Right cardiac atrium (tissue), 5 donors: ENCODE data around the gene RPS18. TPM values are rescaled to one million over a fixed set of nuclear protein-coding genes. Genes with fewer than 3 reads are reported as not detected.

ENCODE experiments used
- ATAC-seq, 2 donors: fragments of 200-7000 bp; cut with Tn5 transposase; one replicate each; pipeline versions ENCODE4 v1.8.0 to v1.9.1; 2020; ENCODE audit warnings: moderate library complexity in 2 of 2, mild to moderate bottlenecking in 1 of 2
- DNase-seq, 3 donors: peaks; one replicate each; pipeline ENCODE4 v3.0.0-alpha.2; 2020
- H3K27ac ChIP-seq: one replicate; pipeline ENCODE4 v1.5.1; 2013; ENCODE audit warnings: mild to moderate bottlenecking, low read length, control low read depth, moderate library complexity
- H3K27me3 ChIP-seq: one replicate; pipeline ENCODE4 v1.6.1; 2013; ENCODE audit not compliant: control insufficient read depth, insufficient read depth
- H3K4me1 ChIP-seq: one replicate; pipeline ENCODE4 v1.6.1; 2013; ENCODE audit warnings: low read length; ENCODE audit not compliant: control insufficient read depth, insufficient read depth
- H3K4me3 ChIP-seq: one replicate; pipeline ENCODE4 v1.5.1; 2013; ENCODE audit warnings: low read length, control low read depth
- H3K9me3 ChIP-seq: one replicate; pipeline ENCODE4 v1.6.1; 2013; ENCODE audit warnings: low read length; ENCODE audit not compliant: control insufficient read depth
- WGBS: extraction: QIAGEN DNeasy Blood & Tissue Kit; methylation state at CpG from one replicate; pipeline ENCODE4 v1.1.7; 2013; 5-methylcytosine and 5-hydroxymethylcytosine counted together
- intact Hi-C, 4 donors: fragments of 100-400 bp; cut with DNase I; formaldehyde crosslinking; loops; one replicate each; pipeline versions ENCODE4 v1.11.0 to v1.14.0; 2022 to 2023
- polyA plus RNA-seq: library from polyadenylated mRNA; stranded (reverse); fragments of 200-250 nt; gene quantifications from one replicate; pipeline ENCODE4 v1.2.3, GENCODE V29; 2013
- total RNA-seq, 4 donors: library from RNA; stranded (reverse); fragmentation: NEBNext Ultra II Directional; extraction: Animal tissue kit (Norgen Biotek cat#: 25700); gene quantifications; one replicate each; pipeline ENCODE4 v1.2.1, GENCODE V29; 2021
- donor health status: healthy with polysubstance abuse.
- donor health status: DM: no; HTN: yes; CAD: no.
- donor health status: DM: no; HTN: no; CAD: no.
- donor health status: DM: no; HTN: yes; CAD: no; lungs with severe emphysema.
- donor health status: DM: yes; HTN: yes; CAD: no.

Gene RPS18
- total and polyA plus RNA-seq, 5 donors = 1,042 to 1,903 (median 1,207) TPM

GRCh38 chr6:33292996-33293682 is 21.3 kb downstream of the RPS18 start:
- intact Hi-C loops = no loop called here
- 81% methylated on average over 16 of the region's 16 CpGs for WGBS
- DNase-seq (no peak), ATAC-seq (no peak)
- Histone ChIP-seq H3K9me3 (no peaks in the 10 kb centered on the region), H3K27ac (no peak overlapping the region), H3K27me3 (no peaks in the 10 kb centered on the region), H3K4me3 (no peak overlapping the region), H3K4me1 (peaks cover 7% of the 10 kb centered on the region)

DNA sequence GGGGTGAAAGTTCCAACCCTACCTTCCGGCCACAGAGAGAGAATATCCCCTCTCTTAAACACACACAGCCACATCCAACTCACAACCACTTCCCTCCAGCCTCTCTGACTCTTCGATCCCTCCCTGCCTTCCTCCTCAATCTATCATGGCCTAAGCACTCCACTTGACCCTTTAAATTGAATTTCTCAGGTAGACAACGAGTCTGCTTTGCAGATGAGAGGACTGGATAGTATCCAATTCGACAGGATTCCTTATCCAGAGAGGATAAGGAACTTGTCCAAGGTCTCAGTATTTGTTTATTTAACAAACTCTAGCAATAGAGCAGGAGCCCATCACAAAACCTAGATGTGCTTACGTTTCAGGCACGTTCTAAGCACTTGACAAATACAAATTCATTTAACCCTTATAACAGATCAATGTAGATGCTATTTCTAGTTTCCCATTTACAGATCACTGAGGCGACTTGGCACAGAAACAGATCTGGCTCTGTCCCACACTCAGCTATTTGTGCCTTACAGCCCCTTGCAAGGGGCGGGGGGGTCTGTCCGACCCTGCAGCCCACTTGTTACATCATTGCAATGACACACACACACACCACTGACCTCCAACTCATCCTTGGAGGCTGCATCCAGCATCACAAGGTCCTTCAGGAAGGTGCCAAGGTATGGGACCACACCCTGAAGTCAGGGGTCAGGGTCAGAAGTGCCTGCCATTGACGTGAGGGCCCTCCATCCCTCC is 22.4 kb downstream of the RPS18 start:
- DNase-seq (no peak), ATAC-seq (no peak)
- 58% methylated on average over 10 of the region's 10 CpGs for WGBS
- Histone ChIP-seq H3K9me3 (no peaks in the 10 kb centered on the region), H3K4me1 (peaks cover 2% of the 10 kb centered on the region), H3K27me3 (no peaks in the 10 kb centered on the region), H3K4me3 (no peak overlapping the region), H3K27ac (no peak overlapping the region)
- intact Hi-C loops = no loop called here

GRCh38 chr6:33295621-33296369 is 23.9 kb downstream of the RPS18 start:
- Histone ChIP-seq H3K27ac (no peak overlapping the region), H3K4me1 (no peaks in the 10 kb centered on the region), H3K4me3 (no peak overlapping the region), H3K9me3 (no peaks in the 10 kb centered on the region), H3K27me3 (no peaks in the 10 kb centered on the region)
- intact Hi-C loops = no loop called here
- WGBS = 82% methylated on average over 15 of the region's 15 CpGs
- no peak for ATAC-seq
- peak in 1 of 3 donors; percentile 66 for DNase-seq

- no peaks in the 10 kb centered on the region for H3K27me3 ChIP-seq
- H3K27ac ChIP-seq = peak overlapping the region; percentile 62
- DNase-seq (peak in 1 of 3 donors; percentile 63), ATAC-seq (no peak)
- WGBS = 66% methylated on average over 12 of the region's 12 CpGs
- H3K4me1 ChIP-seq = no peaks in the 10 kb centered on the region
- no peaks in the 10 kb centered on the region for H3K9me3 ChIP-seq
- intact Hi-C loops = no loop called here
- H3K4me3 ChIP-seq = peak overlapping the region; percentile 68
These were observed 25.0 kb downstream of the RPS18 start for GRCh38 chr6:33296797-33297405.

- Histone ChIP-seq H3K27me3 (no peaks in the 10 kb centered on the region), H3K4me1 (no peaks in the 10 kb centered on the region), H3K9me3 (no peaks in the 10 kb centered on the region), H3K27ac (peak overlapping the region; percentile 62), H3K4me3 (peak overlapping the region; percentile 68)
- ATAC-seq (peak; percentile 0 to 1), DNase-seq (peak; percentile 44 to 76 (median 74))
- 13% methylated on average over 16 of the region's 16 CpGs for WGBS
- intact Hi-C loops = no loop called here
These were observed 25.6 kb downstream of the RPS18 start for GRCh38 chr6:33297406-33297955.

DNA sequence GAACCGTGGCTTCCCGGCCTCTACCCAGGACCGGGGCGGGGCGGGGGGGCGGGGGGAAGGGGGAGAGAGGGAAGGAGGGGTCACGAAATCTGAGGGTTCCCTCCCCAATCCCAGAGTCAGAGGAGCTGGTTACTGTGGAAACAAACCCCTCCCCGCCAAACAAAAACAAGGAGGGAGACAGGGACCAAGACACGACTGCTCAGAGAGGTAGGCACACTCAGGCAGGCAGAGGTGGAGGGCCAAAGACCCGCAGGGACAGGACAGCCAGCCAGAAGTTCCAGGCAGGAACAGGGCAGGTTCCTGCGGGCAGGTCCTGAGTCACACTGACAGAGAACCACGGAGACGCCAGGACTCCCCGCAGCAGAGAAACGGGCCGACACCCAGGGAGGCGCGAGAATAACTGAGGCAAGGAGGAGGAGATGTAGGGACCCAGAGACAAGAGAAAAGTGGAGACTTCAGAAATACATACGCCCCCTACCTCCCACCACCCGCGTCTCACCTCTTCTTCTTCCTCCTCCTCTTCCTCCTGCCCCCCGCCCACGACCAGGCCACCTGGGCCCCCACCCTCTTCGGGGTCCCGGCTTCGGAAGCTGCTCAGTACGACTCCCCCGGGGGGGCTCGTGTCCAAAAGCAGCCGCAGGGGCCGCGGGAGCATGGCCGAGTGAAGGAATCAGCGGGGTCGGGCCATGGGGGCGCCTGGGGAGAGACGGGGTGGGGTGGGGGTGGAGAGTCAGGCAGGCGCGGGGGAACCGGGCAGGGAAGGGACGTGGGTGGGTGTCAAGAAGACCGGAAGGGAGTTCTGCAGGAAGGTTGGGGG is 26.3 kb downstream of the RPS18 start:
- peak; percentile 59 to 62 for ATAC-seq
- Histone ChIP-seq H3K9me3 (no peaks in the 10 kb centered on the region), H3K27ac (peak overlapping the region; percentile 95), H3K4me3 (peak overlapping the region; percentile 68), H3K27me3 (no peaks in the 10 kb centered on the region), H3K4me1 (no peaks in the 10 kb centered on the region)
- intact Hi-C loops = loop anchor here in 1 of 4 donors (2.0 kb wide), 1 partner anchor 17 kb away; the partner anchor contains the start of gene TAPBP
- peak; percentile 79 to 86 (median 85) for DNase-seq
- 1% methylated on average over 42 of the region's 42 CpGs for WGBS

GRCh38 chr6:33298773-33299236 is 26.9 kb downstream of the RPS18 start, which contains the start of gene RGL2:
Gene RGL2, minus strand, starts transcription at chr6:33298942. Its CDS starts 332 bp downstream, at chr6:33298610.
- peak; percentile 84 to 86 for ATAC-seq
- Histone ChIP-seq H3K4me3 (peak within 1 kb of the TSS; percentile 68), H3K27me3 (no peaks in the 10 kb centered on the region), H3K27ac (peak within 1 kb of the TSS; percentile 95), H3K4me1 (no peaks in the 10 kb centered on the region), H3K9me3 (no peaks in the 10 kb centered on the region)
- peak; percentile 90 to 96 (median 95) for DNase-seq
- WGBS = under 1% methylated on average over 34 of the region's 34 CpGs
- intact Hi-C loops = loop anchor here in 1 of 4 donors (2.0 kb wide), 1 partner anchor 16 kb away; the partner anchor contains the start of gene TAPBP

GRCh38 chr6:33299237-33299944 is 27.5 kb downstream of the RPS18 start:
- under 1% methylated on average over 54 of the region's 54 CpGs for WGBS
- no peaks in the 10 kb centered on the region for H3K9me3 ChIP-seq
- no peaks in the 10 kb centered on the region for H3K4me1 ChIP-seq
- ATAC-seq (peak; percentile 76 to 80), DNase-seq (peak; percentile 93 to 96 (median 96))
- peak overlapping the region; percentile 68 for H3K4me3 ChIP-seq
- intact Hi-C loops = loop anchor here in 1 of 4 donors (2.0 kb wide), 1 partner anchor 15 kb away; the partner anchor contains the start of gene TAPBP
- peak overlapping the region; percentile 95 for H3K27ac ChIP-seq
- no peaks in the 10 kb centered on the region for H3K27me3 ChIP-seq

- no peak for DNase-seq
- H3K4me3 ChIP-seq = no peak overlapping the region
- no peak overlapping the region for H3K27ac ChIP-seq
- no peak for ATAC-seq
- intact Hi-C loops = no loop called here
- no peaks in the 10 kb centered on the region for H3K4me1 ChIP-seq
- WGBS = 93% methylated on average over 3 of the region's 3 CpGs
- H3K27me3 ChIP-seq = no peaks in the 10 kb centered on the region
- H3K9me3 ChIP-seq = no peaks in the 10 kb centered on the region
These were observed 30.0 kb downstream of the RPS18 start for GRCh38 chr6:33301877-33302276.
